GM23338 (cell line): ENCODE results near the gene UMODL1. TPM values are rescaled to one million over a fixed set of nuclear protein-coding genes. Genes with fewer than 3 reads are reported as not detected.

Experiments used
- ATAC-seq: fragments of 200-7000 bp; cut with Tn5 transposase; 3 replicates; pipeline ENCODE4 v1.9.1; 2020
- DNase-seq: peaks from one replicate; pipeline ENCODE4 v3.0.0-alpha.2; 2015; ENCODE audit warnings: low spot score
- H2AFZ ChIP-seq: fragments of 200-600 bp; sonication (generic); 2 replicates; pipeline ENCODE4 v1.8.0; 2016; ENCODE audit warnings: antibody characterized with exemption, mild to moderate bottlenecking, moderate library complexity
- H3F3A ChIP-seq: fragments of 200-600 bp; sonication (generic); replicated peaks from 2 replicates; pipeline ENCODE4 v1.8.0; 2017; ENCODE audit warnings: antibody characterized with exemption, mixed run types, low read depth
- H3K27ac ChIP-seq: fragments of 200-600 bp; sonication (generic); 2 replicates; pipeline ENCODE4 v1.6.1; 2016; ENCODE audit warnings: low read depth
- H3K27me3 ChIP-seq: fragments of 200-600 bp; sonication (generic); 2 replicates; pipeline ENCODE4 v1.8.0; 2016; ENCODE audit warnings: mild to moderate bottlenecking, mixed run types, moderate library complexity; ENCODE audit not compliant: insufficient read depth
- H3K36me3 ChIP-seq: fragments of 200-600 bp; sonication (generic); 2 replicates; pipeline ENCODE4 v1.8.0; 2016; ENCODE audit warnings: mild to moderate bottlenecking; ENCODE audit not compliant: insufficient read depth
- H3K4me1 ChIP-seq: fragments of 200-600 bp; sonication (generic); 2 replicates; pipeline ENCODE4 v1.8.0; 2016; ENCODE audit warnings: mild to moderate bottlenecking, moderate library complexity; ENCODE audit not compliant: insufficient read depth
- H3K4me2 ChIP-seq: fragments of 200-600 bp; sonication (generic); 2 replicates; pipeline ENCODE4 v1.7.1; 2017; ENCODE audit warnings: mixed run types
- H3K4me3 ChIP-seq: fragments of 200-600 bp; sonication (generic); 2 replicates; pipeline ENCODE4 v1.6.1; 2016; ENCODE audit warnings: mixed run types
- H3K79me2 ChIP-seq: fragments of 200-600 bp; sonication (generic); replicated peaks from 2 replicates; pipeline ENCODE4 v1.8.0; 2017; ENCODE audit warnings: mild to moderate bottlenecking; ENCODE audit not compliant: insufficient read depth
- H3K9me2 ChIP-seq: fragments of 200-600 bp; sonication (generic); 2 replicates; pipeline ENCODE4 v1.8.0; 2017; ENCODE audit not compliant: insufficient read depth
- H4K20me1 ChIP-seq: fragments of 200-600 bp; sonication (generic); replicated peaks from 2 replicates; pipeline ENCODE4 v1.8.0; 2017; ENCODE audit warnings: mild to moderate bottlenecking; ENCODE audit not compliant: insufficient read depth
- H3K27ac Mint-ChIP-seq: 2 replicates; pipeline ENCODE4 v1.8.0; 2020; ENCODE audit warnings: inconsistent platforms, mild to moderate bottlenecking, moderate library complexity, mixed read lengths
- H3K27me3 Mint-ChIP-seq: 3 replicates; pipeline ENCODE4 v1.8.0; 2022; ENCODE audit warnings: low read depth, mild to moderate bottlenecking, moderate library complexity, mixed read lengths, inconsistent platforms; ENCODE audit not compliant: insufficient read depth, poor library complexity
- H3K36me3 Mint-ChIP-seq: 3 replicates; pipeline ENCODE4 v1.8.0; 2021; ENCODE audit warnings: low read depth, mild to moderate bottlenecking, inconsistent platforms, moderate library complexity, mixed read lengths
- H3K4me1 Mint-ChIP-seq: 3 replicates; pipeline ENCODE4 v1.8.0; 2020; ENCODE audit warnings: mild to moderate bottlenecking, inconsistent platforms, mixed read lengths
- H3K4me3 Mint-ChIP-seq: 3 replicates; pipeline ENCODE4 v1.8.0; 2021; ENCODE audit warnings: moderate library complexity, mild to moderate bottlenecking, inconsistent platforms, mixed read lengths
- H3K9me3 Mint-ChIP-seq: 3 replicates; pipeline ENCODE4 v1.8.0; 2020; ENCODE audit warnings: moderate library complexity, mild to moderate bottlenecking, inconsistent platforms, mixed read lengths
- NANOG ChIP-seq: IDR thresholded peaks from 2 replicates; pipeline ENCODE4 v1.6.1; 2016; ENCODE audit warnings: antibody characterized with exemption, borderline replicate concordance
- ZNF114 ChIP-seq: fragments of 250-450 bp; sonication (Bioruptor Pico); IDR thresholded peaks from 2 replicates; pipeline ENCODE4 v1.5.0; 2020; ENCODE audit warnings: mild to moderate bottlenecking, moderate library complexity
- polyA plus RNA-seq: library from polyadenylated mRNA; unstranded; fragments of >200 nt; fragmentation: Nextera tagmentation; extraction: Ambion mirVana; gene quantifications from 2 replicates; pipeline ENCODE4 v1.2.1, GENCODE V29; 2016
- total RNA-seq: library from RNA; depleted of rRNA; stranded (reverse); fragments of >200 nt; shearing (Covaris generic); gene quantifications from 2 replicates; pipeline ENCODE4 v1.2.3, GENCODE V29; 2014
- TF ChIP-seq, protein P1 (sequence below): IDR thresholded peaks from one replicate; pipeline ENCODE4 v1.6.1; 2018; ENCODE audit warnings: antibody characterized with exemption; ENCODE audit not compliant: unreplicated experiment
- TF ChIP-seq, protein P2 (sequence below), 2 experiments: fragments of 200-600 bp in 1 of 2; sonication (generic) in 1 of 2; conservative IDR thresholded peaks; 2 replicates each; pipeline versions ENCODE4 v1.5.1 to v1.6.1; 2016 to 2017; ENCODE audit warnings: antibody characterized with exemption in 2 of 2, low read depth in 2 of 2, mild to moderate bottlenecking in 2 of 2, moderate library complexity in 1 of 2
- TF ChIP-seq, protein P3 (sequence below): fragments of 250-450 bp; sonication (Bioruptor Pico); IDR thresholded peaks from 2 replicates; pipeline ENCODE4 v1.5.0; 2020; ENCODE audit warnings: mild to moderate bottlenecking, moderate library complexity

Gene UMODL1
- total and polyA plus RNA-seq, 2 experiments from 2014 or later, result not detected

DNA sequence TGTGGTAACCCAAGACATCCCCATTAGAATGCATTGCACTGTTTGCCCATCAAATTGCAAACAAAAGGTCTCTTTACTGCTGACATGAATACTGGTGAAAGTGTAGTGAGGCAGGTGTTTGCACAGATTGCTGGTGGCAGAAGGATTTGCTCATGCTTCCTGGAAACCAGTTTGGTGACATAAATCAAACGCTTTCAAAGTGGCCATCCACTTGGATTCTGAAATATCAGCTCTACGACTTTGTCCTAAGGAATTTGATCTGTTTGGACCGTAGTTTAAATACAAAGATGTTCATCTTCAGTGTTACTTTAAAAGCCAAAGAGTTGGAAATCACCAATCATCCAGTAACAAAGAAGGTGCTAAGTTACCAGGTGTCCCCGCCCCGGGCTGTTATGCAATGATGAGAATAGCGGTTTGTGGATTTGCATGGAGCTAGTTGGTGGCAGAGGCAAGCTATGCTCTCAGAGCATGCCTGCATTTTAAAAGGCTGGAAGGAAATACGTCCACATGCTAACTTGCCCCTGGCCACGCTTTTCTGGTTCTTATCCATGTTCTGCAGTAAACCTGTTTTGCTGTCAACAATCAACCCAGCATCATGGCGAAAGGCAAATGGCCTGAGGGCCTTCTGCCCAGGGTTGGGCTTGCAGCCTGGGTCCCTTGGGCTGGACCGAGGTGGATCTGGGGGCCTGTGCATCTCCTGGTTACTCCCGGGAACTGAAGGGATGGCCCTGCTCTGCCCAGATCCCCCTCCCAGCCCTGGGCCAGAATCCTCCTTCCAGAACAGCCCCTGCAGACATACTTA, 49.2 kb downstream of the UMODL1 start:
- peak overlapping the region; percentile 45; the same call in 1 of the 2 replicates for H3K27ac Mint-ChIP-seq
- no peaks in the 10 kb centered on the region for H3K36me3 Mint-ChIP-seq
- H3K4me3 Mint-ChIP-seq, result no peak overlapping the region
- Histone ChIP-seq H3K36me3 (no peaks in the 10 kb centered on the region), H3K9me2 (no peaks in the 10 kb centered on the region), H4K20me1 (no peaks in the 10 kb centered on the region), H3K4me1 (peaks cover 15% of the 10 kb centered on the region), H2AFZ (no peak overlapping the region), H3K27ac (no peak overlapping the region), H3K79me2 (no peaks in the 10 kb centered on the region), H3F3A (no peaks in the 10 kb centered on the region), H3K4me2 (peak overlapping the region; percentile 38; the same call in 1 of the 2 replicates), H3K4me3 (no peak overlapping the region), H3K27me3 (no peaks in the 10 kb centered on the region)
- H3K27me3 Mint-ChIP-seq, result peaks cover 9% of the 10 kb centered on the region
- peaks cover 25% of the 10 kb centered on the region for H3K4me1 Mint-ChIP-seq
- ATAC-seq, result no peak
- no peaks in the 10 kb centered on the region for H3K9me3 Mint-ChIP-seq
- no peak for DNase-seq
- TF ChIP-seq, protein P1, sequence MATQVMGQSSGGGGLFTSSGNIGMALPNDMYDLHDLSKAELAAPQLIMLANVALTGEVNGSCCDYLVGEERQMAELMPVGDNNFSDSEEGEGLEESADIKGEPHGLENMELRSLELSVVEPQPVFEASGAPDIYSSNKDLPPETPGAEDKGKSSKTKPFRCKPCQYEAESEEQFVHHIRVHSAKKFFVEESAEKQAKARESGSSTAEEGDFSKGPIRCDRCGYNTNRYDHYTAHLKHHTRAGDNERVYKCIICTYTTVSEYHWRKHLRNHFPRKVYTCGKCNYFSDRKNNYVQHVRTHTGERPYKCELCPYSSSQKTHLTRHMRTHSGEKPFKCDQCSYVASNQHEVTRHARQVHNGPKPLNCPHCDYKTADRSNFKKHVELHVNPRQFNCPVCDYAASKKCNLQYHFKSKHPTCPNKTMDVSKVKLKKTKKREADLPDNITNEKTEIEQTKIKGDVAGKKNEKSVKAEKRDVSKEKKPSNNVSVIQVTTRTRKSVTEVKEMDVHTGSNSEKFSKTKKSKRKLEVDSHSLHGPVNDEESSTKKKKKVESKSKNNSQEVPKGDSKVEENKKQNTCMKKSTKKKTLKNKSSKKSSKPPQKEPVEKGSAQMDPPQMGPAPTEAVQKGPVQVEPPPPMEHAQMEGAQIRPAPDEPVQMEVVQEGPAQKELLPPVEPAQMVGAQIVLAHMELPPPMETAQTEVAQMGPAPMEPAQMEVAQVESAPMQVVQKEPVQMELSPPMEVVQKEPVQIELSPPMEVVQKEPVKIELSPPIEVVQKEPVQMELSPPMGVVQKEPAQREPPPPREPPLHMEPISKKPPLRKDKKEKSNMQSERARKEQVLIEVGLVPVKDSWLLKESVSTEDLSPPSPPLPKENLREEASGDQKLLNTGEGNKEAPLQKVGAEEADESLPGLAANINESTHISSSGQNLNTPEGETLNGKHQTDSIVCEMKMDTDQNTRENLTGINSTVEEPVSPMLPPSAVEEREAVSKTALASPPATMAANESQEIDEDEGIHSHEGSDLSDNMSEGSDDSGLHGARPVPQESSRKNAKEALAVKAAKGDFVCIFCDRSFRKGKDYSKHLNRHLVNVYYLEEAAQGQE, result no peak
- TF ChIP-seq ZNF114 (CRISPR knock-in tag) (no peak), NANOG (no peak)

DNA sequence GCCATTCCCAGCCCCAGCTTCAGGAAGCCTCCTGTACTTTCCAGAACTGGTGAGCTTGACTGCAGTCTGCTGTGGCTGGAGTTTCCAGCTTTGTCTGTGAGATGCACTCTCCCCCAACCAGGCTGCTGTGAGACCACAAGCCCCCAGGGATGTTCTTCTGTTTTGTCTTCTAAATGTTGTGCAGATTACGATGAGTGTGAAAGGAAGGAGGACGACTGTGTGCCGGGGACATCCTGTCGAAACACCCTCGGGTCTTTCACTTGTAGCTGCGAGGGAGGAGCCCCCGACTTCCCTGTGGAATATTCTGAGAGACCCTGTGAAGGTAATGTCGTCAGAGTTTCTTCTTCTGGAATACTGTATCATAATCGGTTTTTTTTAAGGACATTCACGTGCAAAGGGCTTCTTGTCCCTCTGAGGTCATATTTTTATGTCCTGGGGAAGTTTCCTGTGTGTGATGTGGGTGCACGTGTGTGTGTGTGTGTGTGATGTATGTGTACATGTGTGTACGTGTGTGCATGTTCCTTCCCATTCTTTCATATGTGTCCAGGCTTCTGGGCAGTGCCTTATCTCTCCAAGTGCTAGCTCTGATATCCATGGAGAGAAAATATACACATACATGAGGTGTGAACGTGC, 49.9 kb downstream of the UMODL1 start:
- peaks cover 15% of the 10 kb centered on the region for H3K4me1 ChIP-seq
- ATAC-seq (no peak), DNase-seq (no peak)
- Mint-ChIP-seq H3K27ac (peak overlapping the region; percentile 45; the same call in 1 of the 2 replicates), H3K9me3 (no peaks in the 10 kb centered on the region), H3K4me1 (peaks cover 25% of the 10 kb centered on the region), H3K27me3 (peaks cover 9% of the 10 kb centered on the region), H3K4me3 (no peak overlapping the region), H3K36me3 (no peaks in the 10 kb centered on the region)
- H4K20me1 ChIP-seq, result no peaks in the 10 kb centered on the region
- H3K36me3 ChIP-seq, result no peaks in the 10 kb centered on the region
- H3K4me3 ChIP-seq, result no peak overlapping the region
- no peak overlapping the region for H3K27ac ChIP-seq
- H3K27me3 ChIP-seq, result no peaks in the 10 kb centered on the region
- no peaks in the 10 kb centered on the region for H3K79me2 ChIP-seq
- no peaks in the 10 kb centered on the region for H3K9me2 ChIP-seq
- peak overlapping the region; percentile 69; the same call in 1 of the 2 replicates for H2AFZ ChIP-seq
- H3F3A ChIP-seq, result no peaks in the 10 kb centered on the region
- H3K4me2 ChIP-seq, result 0 out of 2 replicates have a peak overlapping the region, but pooled peaks have one; percentile 26
- TF ChIP-seq, protein P2, sequence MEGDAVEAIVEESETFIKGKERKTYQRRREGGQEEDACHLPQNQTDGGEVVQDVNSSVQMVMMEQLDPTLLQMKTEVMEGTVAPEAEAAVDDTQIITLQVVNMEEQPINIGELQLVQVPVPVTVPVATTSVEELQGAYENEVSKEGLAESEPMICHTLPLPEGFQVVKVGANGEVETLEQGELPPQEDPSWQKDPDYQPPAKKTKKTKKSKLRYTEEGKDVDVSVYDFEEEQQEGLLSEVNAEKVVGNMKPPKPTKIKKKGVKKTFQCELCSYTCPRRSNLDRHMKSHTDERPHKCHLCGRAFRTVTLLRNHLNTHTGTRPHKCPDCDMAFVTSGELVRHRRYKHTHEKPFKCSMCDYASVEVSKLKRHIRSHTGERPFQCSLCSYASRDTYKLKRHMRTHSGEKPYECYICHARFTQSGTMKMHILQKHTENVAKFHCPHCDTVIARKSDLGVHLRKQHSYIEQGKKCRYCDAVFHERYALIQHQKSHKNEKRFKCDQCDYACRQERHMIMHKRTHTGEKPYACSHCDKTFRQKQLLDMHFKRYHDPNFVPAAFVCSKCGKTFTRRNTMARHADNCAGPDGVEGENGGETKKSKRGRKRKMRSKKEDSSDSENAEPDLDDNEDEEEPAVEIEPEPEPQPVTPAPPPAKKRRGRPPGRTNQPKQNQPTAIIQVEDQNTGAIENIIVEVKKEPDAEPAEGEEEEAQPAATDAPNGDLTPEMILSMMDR (conservative IDR thresholded peaks at IDR 0.05; ENCODE audit: low read depth in 2 of 2), result no peak
- no peak for TF ChIP-seq NANOG
- TF ChIP-seq, protein P3, sequence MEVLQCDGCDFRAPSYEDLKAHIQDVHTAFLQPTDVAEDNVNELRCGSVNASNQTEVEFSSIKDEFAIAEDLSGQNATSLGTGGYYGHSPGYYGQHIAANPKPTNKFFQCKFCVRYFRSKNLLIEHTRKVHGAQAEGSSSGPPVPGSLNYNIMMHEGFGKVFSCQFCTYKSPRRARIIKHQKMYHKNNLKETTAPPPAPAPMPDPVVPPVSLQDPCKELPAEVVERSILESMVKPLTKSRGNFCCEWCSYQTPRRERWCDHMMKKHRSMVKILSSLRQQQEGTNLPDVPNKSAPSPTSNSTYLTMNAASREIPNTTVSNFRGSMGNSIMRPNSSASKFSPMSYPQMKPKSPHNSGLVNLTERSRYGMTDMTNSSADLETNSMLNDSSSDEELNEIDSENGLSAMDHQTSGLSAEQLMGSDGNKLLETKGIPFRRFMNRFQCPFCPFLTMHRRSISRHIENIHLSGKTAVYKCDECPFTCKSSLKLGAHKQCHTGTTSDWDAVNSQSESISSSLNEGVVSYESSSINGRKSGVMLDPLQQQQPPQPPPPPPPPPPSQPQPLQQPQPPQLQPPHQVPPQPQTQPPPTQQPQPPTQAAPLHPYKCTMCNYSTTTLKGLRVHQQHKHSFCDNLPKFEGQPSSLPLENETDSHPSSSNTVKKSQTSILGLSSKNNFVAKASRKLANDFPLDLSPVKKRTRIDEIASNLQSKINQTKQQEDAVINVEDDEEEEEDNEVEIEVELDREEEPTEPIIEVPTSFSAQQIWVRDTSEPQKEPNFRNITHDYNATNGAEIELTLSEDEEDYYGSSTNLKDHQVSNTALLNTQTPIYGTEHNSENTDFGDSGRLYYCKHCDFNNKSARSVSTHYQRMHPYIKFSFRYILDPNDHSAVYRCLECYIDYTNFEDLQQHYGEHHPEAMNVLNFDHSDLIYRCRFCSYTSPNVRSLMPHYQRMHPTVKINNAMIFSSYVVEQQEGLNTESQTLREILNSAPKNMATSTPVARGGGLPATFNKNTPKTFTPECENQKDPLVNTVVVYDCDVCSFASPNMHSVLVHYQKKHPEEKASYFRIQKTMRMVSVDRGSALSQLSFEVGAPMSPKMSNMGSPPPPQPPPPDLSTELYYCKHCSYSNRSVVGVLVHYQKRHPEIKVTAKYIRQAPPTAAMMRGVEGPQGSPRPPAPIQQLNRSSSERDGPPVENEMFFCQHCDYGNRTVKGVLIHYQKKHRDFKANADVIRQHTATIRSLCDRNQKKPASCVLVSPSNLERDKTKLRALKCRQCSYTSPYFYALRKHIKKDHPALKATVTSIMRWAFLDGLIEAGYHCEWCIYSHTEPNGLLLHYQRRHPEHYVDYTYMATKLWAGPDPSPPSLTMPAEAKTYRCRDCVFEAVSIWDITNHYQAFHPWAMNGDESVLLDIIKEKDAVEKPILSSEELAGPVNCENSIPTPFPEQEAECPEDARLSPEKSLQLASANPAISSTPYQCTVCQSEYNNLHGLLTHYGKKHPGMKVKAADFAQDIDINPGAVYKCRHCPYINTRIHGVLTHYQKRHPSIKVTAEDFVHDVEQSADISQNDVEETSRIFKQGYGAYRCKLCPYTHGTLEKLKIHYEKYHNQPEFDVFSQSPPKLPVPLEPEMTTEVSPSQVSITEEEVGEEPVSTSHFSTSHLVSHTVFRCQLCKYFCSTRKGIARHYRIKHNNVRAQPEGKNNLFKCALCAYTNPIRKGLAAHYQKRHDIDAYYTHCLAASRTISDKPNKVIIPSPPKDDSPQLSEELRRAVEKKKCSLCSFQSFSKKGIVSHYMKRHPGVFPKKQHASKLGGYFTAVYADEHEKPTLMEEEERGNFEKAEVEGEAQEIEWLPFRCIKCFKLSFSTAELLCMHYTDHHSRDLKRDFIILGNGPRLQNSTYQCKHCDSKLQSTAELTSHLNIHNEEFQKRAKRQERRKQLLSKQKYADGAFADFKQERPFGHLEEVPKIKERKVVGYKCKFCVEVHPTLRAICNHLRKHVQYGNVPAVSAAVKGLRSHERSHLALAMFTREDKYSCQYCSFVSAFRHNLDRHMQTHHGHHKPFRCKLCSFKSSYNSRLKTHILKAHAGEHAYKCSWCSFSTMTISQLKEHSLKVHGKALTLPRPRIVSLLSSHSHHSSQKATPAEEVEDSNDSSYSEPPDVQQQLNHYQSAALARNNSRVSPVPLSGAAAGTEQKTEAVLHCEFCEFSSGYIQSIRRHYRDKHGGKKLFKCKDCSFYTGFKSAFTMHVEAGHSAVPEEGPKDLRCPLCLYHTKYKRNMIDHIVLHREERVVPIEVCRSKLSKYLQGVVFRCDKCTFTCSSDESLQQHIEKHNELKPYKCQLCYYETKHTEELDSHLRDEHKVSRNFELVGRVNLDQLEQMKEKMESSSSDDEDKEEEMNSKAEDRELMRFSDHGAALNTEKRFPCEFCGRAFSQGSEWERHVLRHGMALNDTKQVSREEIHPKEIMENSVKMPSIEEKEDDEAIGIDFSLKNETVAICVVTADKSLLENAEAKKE (CRISPR knock-in tag), result no peak
